Heart right ventricle (tissue), 16 donors: Measurements from ENCODE around the gene ZNF182. TPM values are rescaled to one million over a fixed set of nuclear protein-coding genes. Genes with fewer than 3 reads are reported as not detected.
A peak's percentile ranks its signal among the peaks of the same experiment; 100 is the strongest.
"Not testable (repeated sequence)": the region's sequence is repeated elsewhere in the genome, so short reads cannot be mapped to it uniquely, and the experiment has no call there.

Experiments used
- ATAC-seq, 8 donors: fragments of 200-7000 bp; cut with Tn5 transposase; one replicate each; pipeline ENCODE4 v1.9.1; 2020; ENCODE audit warnings: mild to moderate bottlenecking in 8 of 8, moderate library complexity in 8 of 8, moderate number of reproducible peaks in 1 of 8
- DNase-seq, 2 donors: peaks; one replicate each; pipeline ENCODE4 v3.0.0-alpha.2; 2020
- H3K27ac ChIP-seq, 10 donors: fragments of 200-600 bp; sonication (generic) in 2 of 10; one replicate each; pipeline versions ENCODE4 v1.5.0 to v1.8.0; 2020 to 2022; ENCODE audit warnings: mild to moderate bottlenecking in 3 of 10
- H3K27me3 ChIP-seq, 7 donors: fragments of 200-600 bp; one replicate each; pipeline ENCODE4 v1.8.0; 2021 to 2022; ENCODE audit warnings: mild to moderate bottlenecking in 2 of 7
- H3K36me3 ChIP-seq, 9 donors: fragments of 200-600 bp; sonication (generic) in 1 of 9; one replicate each; pipeline versions ENCODE4 v1.5.0 to v1.8.0; 2020 to 2022; ENCODE audit warnings: mild to moderate bottlenecking in 2 of 9
- H3K4me1 ChIP-seq, 9 donors: fragments of 200-600 bp; sonication (generic) in 1 of 9; one replicate each; pipeline versions ENCODE4 v1.5.0 to v1.8.0; 2020 to 2022; ENCODE audit warnings: mild to moderate bottlenecking in 4 of 9
- H3K4me3 ChIP-seq, 10 donors: fragments of 200-600 bp; sonication (generic) in 2 of 10; one replicate each; pipeline versions ENCODE4 v1.5.0 to v1.8.0; 2020 to 2022; ENCODE audit warnings: mild to moderate bottlenecking in 7 of 10, moderate library complexity in 2 of 10
- H3K9me3 ChIP-seq, 11 donors: fragments of 200-600 bp in 10 of 11; sonication (generic) in 2 of 11; one replicate each; pipeline versions ENCODE4 v1.5.0 to v1.8.0; 2013 to 2022; ENCODE audit warnings: mild to moderate bottlenecking in 2 of 11, control low read depth in 1 of 11, moderate library complexity in 1 of 11
- CTCF ChIP-seq, 9 donors: fragments of 200-600 bp; sonication (generic) in 2 of 9; IDR thresholded peaks; one replicate each; pipeline versions ENCODE4 v1.5.0 to v1.8.0; 2021 to 2022; ENCODE audit warnings: antibody characterized with exemption in 9 of 9, mild to moderate bottlenecking in 5 of 9, moderate library complexity in 1 of 9
- WGBS, 2 donors: extraction: QIAGEN DNeasy Blood & Tissue Kit; methylation state at CpG; one replicate each; pipeline ENCODE4 v1.1.7; 2013; ENCODE audit warnings: inconsistent platforms in 1 of 2; 5-methylcytosine and 5-hydroxymethylcytosine counted together
- intact Hi-C, 10 donors: fragments of 100-400 bp; cut with DNase I; formaldehyde crosslinking; loops; one replicate each; pipeline versions ENCODE4 v1.11.1 to v1.14.2; 2022
- polyA plus RNA-seq, 2 donors: library from polyadenylated mRNA; stranded (reverse); fragments of 200-250 nt; gene quantifications; one replicate each; pipeline ENCODE4 v1.2.3, GENCODE V29; 2013
- total RNA-seq, 10 donors: library from RNA; stranded (reverse); fragmentation: NEBNext Ultra II Directional in 3 of 10; extraction: Animal tissue kit (Norgen Biotek cat#: 25700) in 3 of 10; gene quantifications; one replicate each; pipeline versions ENCODE4 v1.2.1 to v1.2.4, GENCODE V29; 2021 to 2023
- donor health status: Arrhythmogenic right ventricular cardiomyopathy.
- donor health status: ischemic (EF 13 %, LVEDD 7.1; RV severe dilation, severe dysfunction).
- donor health status: healthy with polysubstance abuse.
- donor health status: DM: no; HTN: yes; CAD: no.
- donor health status: DM: no; HTN: no; CAD: no.
- donor health status: ischemic (EF 25% LVEDD 6.9; RV normal size, moderate dysfunction).
- donor health status: ischemic (EF 25% LVEDD 5.7; RV mildly dilated, moderate dysfunction).
- donor health status: healthy.
- donor health status: DM: yes; HTN: yes; CAD: no.
- donor health status: Ischemic cardiomyopathy.
- donor health status: ischemic (EF 35%, LVEDD 5.7; RV mildly dilated, moderate dysfunction).
- donor health status: nonischemic (EF 11% LVEDD 7.7; RV severe dilation, severe dysfunction).
- donor health status: DM: yes; HTN: yes; CAD: no.
- donor health status: PGD.
- donor health status: ischemic (EF 29% LVEDD 5.4; RV normal size, mild dysfunction).
- donor health status: nonischemic (EF 23%, LVEDD 6.1; RV moderate dilation, normal function).

ZNF182 gene
- total and polyA plus RNA-seq, 12 donors: 1.6 to 4.3 (median 3.1) TPM

- intact Hi-C loops: no loop called here
- 97 to 100% methylated on average over 3 of the region's 3 CpGs for WGBS, 2 donors
- H3K9me3 ChIP-seq: peaks cover 0 to 99% (median 38%) of the 10 kb centered on the region in 11 donors
These were observed 30.6 kb downstream of the ZNF182 start for GRCh38 chrX:47973235-47973634.

GRCh38 chrX:47965526-47965925 lies 38.3 kb downstream of the ZNF182 start:
- DNase-seq, H3K27me3 ChIP-seq, H3K36me3 ChIP-seq, H3K4me3 ChIP-seq, ATAC-seq, H3K27ac ChIP-seq, H3K4me1 ChIP-seq: not testable (repeated sequence)
- WGBS, 2 donors: 96 to 97% methylated on average over 12 to 14 of the region's 14 CpGs
- intact Hi-C loops: loop anchor here in 1 of 10 donors (10.0 kb wide), 1 partner anchor 59 kb away; no protein-coding TSS in a partner anchor
- H3K9me3 ChIP-seq: peaks cover 0 to 63% (median 0%) of the 10 kb centered on the region in 11 donors

More at GRCh38 chrX:47973235-47973634, 30.6 kb downstream of the ZNF182 start:
- peaks cover 0 to 38% (median 16%) of the 10 kb centered on the region in 9 donors for H3K36me3 ChIP-seq
- no peak for ATAC-seq
- DNase-seq: no peak
- no peak for TF ChIP-seq CTCF (IDR thresholded peaks at IDR 0.05)
- H3K27ac ChIP-seq: no peak overlapping the region
- H3K4me3 ChIP-seq: no peak overlapping the region
- no peaks in the 10 kb centered on the region for H3K27me3 ChIP-seq
- H3K4me1 ChIP-seq: no peaks in the 10 kb centered on the region

GRCh38 chrX:47961830-47962229 lies 42.0 kb downstream of the ZNF182 start:
- peaks cover 0 to 28% (median 0%) of the 10 kb centered on the region in 11 donors for H3K9me3 ChIP-seq
- not testable (repeated sequence) for ATAC-seq, H3K27me3 ChIP-seq, H3K4me1 ChIP-seq, DNase-seq, H3K27ac ChIP-seq, H3K36me3 ChIP-seq, H3K4me3 ChIP-seq
- intact Hi-C loops: loop anchor here in 1 of 10 donors (10.0 kb wide), 1 partner anchor 63 kb away; no protein-coding TSS in a partner anchor
- 83 to 84% methylated on average over 5 to 6 of the region's 6 CpGs for WGBS, 2 donors

GRCh38 chrX:47960406-47960805 lies 43.4 kb downstream of the ZNF182 start:
- H3K27ac ChIP-seq: no peak overlapping the region
- no peaks in the 10 kb centered on the region for H3K4me1 ChIP-seq
- no peak for DNase-seq
- ATAC-seq: no peak
- H3K27me3 ChIP-seq: no peaks in the 10 kb centered on the region
- H3K36me3 ChIP-seq: no peaks in the 10 kb centered on the region
- TF ChIP-seq CTCF (IDR thresholded peaks at IDR 0.05): no peak
- intact Hi-C loops: loop anchor here in 1 of 10 donors (10.0 kb wide), 1 partner anchor 64 kb away; no protein-coding TSS in a partner anchor
- no peak overlapping the region for H3K4me3 ChIP-seq
- WGBS, 2 donors: 79 to 81% methylated on average over 2 of the region's 2 CpGs
- peaks cover 0 to 15% (median 0%) of the 10 kb centered on the region in 11 donors for H3K9me3 ChIP-seq

GRCh38 chrX:47958761-47959342 lies 44.9 kb downstream of the ZNF182 start:
- no peak overlapping the region for H3K27ac ChIP-seq
- intact Hi-C loops: no loop called here
- H3K27me3 ChIP-seq: no peaks in the 10 kb centered on the region
- H3K36me3 ChIP-seq: no peaks in the 10 kb centered on the region
- DNase-seq (no peak), ATAC-seq (no peak)
- WGBS, 2 donors: 36 to 42% methylated on average over 4 of the region's 4 CpGs
- no peaks in the 10 kb centered on the region for H3K4me1 ChIP-seq
- TF ChIP-seq CTCF (IDR thresholded peaks at IDR 0.05): peak in 1 of 9 donors; percentile 25
- H3K9me3 ChIP-seq: no peaks in the 10 kb centered on the region
- H3K4me3 ChIP-seq: no peak overlapping the region

GRCh38 chrX:47958206-47958605 lies 45.6 kb downstream of the ZNF182 start:
- 86 to 95% methylated on average over 3 of the region's 4 CpGs for WGBS, 2 donors
- ATAC-seq, H3K4me1 ChIP-seq, H3K4me3 ChIP-seq, H3K36me3 ChIP-seq, H3K9me3 ChIP-seq, DNase-seq, H3K27ac ChIP-seq, H3K27me3 ChIP-seq, intact Hi-C loops: not testable (repeated sequence)
